GM18861 (cell line): Measurements from ENCODE around the gene ANKRD31.
"Not testable (repeated sequence)": the region's sequence is repeated elsewhere in the genome, so short reads cannot be mapped to it uniquely, and the experiment has no call there.

ENCODE experiments used
- ATAC-seq: cut with Tn5 transposase; IDR thresholded peaks from one replicate; pipeline ENCODE4 v1.9.1; 2021; ENCODE audit not compliant: unreplicated experiment

ANKRD31 gene

DNA sequence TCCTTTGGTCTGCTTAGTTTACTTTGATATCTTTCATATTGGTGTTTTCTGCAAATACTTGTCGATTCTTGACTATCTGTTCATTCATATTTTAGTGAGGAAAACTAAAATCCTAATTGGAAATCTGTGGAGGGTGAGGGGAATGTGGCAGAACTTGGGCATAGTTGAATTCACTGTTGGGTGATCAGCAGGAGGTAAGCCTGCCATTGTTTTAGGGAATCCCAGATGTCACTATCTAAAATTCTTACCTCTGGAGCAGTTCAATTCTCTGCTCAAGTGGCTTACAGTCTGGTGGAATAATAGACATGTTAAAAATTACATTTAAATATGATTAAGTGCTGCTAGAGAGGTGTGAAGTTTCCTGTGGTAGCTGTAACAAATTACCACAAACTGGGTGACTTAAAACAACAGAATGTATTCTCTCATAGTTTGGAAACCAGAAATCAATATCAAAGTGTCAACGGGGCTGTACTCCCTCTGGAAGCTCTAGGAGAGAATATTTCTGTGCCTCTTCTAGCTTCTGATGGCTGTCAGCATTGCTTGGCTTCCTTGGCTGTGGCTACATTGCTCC, 94.0 kb downstream of the ANKRD31 start:
- no peak for ATAC-seq

DNA sequence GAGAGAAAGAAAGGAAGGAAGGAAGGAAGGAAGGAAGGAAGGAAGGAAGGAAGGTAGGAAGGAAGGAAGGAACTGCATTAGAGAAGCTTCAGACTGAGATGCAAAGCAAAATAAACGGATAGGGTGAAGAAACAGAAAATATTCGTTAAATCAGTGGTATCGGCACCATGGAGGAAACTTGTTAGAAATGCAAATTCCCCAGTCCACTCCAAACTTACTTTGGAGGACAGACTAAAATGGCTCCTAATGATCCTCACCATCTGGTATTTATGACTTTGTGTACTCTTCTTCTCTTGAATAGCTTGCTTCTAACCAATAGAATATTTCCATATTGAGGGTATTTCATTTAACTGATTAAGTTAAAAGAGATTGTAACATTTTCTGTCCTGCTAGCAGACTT, 96.4 kb downstream of the ANKRD31 start:
- no peak for ATAC-seq

DNA sequence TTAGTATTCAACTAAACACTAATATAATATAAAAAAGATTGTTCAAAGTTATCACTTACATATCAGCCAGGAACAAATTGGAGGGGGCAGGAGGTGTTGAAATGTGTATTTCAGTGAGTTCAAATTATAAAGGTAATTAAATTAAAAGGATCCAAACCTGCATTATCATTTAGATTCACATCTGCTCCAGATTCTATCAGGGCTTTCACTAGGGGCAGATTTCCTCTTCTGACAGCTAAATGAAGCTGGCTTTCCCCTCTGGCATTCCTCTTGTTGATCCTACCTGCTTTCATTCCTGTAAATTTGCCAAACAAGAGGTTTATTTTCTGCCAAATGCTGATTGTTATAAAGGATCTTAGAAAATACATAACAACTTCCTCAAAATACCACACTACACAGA, 98.0 kb downstream of the ANKRD31 start:
- no peak for ATAC-seq

DNA sequence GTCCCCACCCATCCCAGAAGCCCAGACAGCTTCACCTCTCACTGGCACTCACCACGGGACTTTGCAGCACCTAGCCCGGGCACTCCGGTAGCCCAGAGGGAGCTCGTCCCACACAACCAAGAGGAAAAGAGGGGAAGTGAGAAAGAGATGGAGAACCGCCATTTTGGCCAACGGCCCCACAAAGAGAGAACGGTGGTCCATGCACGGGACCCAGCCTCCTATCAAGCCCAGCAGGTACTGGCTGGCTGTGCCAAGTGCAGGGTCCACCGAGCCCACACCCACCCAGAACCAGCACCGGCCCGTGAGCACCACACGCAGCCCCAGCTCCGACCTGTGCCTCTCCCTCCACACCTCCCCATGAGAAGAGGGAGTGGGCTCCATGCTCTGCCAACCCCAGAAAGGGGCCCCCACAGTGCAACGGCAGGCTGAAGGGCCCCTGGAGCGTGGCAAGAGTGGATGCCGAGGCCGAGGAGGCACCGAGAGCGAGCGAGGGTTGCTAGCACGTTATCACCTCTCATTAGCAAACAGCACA, 105.8 kb downstream of the ANKRD31 start:
- ATAC-seq: no peak

DNA sequence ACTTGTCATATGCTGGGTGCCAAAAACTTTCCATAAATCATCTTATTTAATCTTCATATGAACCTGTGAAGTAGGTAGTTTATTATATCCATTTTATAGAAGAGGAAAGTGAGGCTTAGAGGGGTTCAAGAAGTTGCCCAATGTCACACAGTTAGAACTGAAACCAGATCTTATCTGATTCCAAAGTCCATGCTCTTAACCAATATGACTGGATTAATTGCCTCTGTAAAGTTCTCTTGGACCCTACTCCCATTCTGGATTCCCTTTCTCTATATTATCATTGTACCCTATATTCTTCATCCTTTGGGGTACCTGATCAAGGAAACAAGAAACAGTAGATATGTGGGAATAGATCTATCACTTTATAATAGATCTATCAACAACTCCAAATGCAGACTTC, 119.8 kb downstream of the ANKRD31 start:
- ATAC-seq: no peak

DNA sequence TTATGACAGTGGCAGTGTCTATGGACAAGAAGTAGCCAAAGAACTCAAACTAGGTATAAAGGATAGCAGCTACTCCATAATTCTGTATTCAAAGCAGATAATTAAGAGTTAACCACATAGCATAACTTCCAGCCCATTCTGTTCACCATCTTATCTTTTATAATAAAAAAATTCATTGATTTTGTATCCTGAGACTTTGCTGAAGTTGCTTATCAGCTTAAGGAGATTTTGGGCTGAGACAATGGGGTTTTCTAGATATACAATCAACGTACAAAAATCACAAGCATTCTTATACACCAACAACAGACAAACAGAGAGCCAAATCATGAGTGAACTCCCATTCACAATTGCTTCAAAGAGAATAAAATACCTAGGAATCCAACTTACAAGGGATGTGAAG, 122.4 kb downstream of the ANKRD31 start:
- ATAC-seq: not testable (repeated sequence)

DNA sequence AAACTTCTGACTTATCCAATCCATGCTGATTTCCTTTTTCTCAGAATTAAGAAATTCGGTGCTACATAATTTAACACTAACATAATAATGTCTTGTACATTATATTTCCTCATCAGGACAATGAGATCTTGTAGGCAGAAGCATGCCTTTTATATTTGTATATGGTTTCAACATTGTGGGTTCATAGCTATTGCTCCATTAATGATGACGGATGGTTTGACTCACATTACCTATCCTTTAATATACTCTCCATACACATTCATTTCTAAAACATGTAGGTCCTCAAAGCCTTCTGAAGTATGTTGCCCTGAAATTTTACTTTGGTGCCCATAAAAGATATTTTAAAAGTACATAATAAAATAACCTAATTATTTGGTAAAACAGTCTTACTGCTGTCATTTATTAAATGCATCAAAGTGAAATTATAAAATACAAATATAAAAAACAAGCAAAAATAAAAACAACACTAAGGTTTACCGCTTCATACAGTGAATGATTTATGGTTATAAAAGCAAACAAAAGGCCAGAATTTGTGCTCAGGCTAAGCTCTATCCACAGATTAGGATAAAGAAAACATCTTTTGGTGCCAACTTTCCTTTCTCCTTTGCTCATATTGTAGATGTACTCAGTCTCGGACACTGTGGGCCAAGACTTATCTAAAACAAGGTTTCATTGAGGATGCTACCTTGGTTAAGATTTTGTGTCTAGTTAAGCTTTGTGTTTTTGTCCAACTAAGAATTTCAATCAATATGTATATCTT, 123.1 kb downstream of the ANKRD31 start:
- no peak for ATAC-seq

DNA sequence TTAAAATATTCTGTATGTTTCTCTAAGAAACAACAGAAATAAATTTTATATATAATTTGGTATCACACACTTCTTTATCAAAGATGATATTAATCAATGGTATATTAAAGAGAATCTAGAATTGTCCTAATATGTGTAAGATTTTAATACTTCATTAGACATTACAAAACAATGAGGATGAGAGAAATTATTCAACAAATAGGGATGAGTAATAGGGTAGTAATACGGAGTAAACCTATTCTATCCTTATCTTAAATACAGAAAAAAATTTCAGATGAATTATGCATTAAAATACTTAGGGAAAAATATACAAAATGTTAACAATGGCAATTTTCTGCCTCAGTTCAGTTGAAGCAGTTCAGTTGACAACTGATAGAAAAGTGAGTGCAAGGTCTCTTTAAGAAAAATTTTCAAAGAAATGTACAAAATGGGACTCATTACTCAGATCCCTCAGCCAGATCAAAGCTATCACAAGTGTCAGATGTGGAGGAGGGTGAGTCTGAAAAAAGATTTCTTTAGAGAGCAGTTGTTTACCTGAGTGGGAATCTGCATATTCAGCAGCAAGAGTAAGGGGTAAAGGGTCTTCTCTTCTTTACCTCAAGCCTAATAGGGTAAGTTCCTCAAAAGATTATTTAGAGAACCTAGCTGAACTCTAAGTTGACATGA, 127.6 kb downstream of the ANKRD31 start:
- ATAC-seq: no peak

DNA sequence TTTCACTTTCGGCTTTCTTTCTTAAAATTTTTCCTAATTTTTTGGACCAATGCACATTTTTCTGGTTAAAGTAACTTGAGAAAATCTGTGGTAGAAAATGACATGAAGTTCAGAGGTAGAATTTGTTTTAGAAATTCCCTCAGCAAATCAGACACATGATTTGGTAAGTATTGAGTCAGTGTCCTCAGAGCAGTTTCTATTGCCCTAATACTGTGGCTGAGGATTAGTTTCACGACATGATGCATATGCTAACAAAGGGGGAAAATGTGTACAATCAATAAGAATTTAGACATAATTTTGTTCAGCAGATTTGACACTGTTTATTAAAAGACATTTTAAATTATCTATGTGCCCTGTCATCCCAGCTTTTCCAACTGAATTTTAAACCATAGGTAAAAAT, 128.2 kb downstream of the ANKRD31 start:
- ATAC-seq: no peak

DNA sequence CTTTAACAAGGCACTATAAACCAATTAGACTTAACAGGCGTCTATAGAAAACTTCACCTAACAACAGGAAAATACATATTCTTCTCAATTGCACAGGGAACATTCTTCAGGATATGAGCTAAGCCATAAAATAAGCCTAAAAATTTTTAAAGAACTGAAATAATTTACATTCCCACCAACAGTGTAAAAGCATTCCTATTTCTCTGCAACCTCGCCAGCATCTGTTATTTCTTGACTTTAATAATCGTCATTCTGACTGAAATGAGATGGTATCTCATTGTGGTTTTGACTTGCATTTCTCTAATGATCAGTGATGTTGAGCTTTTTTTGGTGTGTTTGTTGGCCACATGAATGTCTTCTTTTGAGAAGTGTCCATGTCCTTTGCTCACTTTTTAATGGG, 140.7 kb downstream of the ANKRD31 start:
- not testable (repeated sequence) for ATAC-seq

DNA sequence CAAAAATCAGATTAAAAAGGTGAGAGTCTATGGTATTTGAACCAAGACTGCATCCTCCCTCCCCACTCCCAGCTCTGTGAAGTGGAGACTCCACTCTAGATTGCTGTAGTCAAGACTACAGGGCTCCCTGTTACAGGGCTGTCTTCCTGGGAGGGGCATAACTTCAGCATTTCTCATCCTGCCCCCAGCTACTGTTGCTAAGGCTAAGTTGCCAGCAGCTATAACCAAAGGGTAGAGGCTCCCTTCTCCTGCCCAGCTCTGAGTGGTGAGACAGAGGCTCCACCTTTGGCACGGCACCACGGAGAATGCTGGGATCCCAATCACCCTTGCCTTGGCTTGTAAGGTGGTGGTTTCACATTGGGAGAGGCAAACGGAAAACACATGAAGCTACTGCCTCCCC, 145.1 kb downstream of the ANKRD31 start:
- no peak for ATAC-seq

DNA sequence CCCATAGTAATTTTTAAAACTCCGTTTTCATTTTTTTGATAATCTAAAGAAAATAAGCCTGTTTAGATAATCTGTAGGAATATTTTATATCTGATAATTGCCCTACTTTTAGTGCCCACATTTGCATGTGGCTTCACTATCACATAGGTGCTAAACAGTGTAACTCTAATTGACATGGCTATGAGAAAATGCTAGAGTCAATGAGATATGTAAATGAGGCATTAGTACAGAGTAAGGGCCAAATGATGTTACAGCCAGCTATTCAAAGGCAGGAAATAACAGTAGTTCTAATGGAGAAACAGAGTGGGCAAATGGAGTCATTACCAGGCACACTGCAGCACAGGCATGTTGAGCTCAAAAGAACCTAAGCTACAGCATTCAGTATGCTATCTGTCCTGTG, 147.0 kb downstream of the ANKRD31 start:
- no peak for ATAC-seq

DNA sequence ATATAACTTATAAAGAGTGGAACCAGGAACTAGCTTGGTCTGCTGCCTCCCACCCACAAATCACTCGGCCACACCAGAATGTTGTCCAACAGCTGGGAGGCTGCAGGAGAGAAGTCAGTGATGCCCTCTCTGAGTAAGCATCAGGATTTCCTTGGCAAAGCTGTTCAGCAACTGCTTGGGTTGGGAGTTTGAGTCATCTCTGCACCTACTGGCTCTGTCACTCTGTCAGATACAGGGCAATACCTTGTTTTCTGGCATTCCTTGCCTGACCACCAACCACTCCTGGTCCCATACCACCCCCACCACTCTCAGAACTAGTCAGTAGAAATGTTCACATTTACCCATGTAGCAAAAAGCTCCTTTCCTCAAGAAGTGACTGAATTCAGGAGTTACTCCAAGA, 147.5 kb downstream of the ANKRD31 start:
- no peak for ATAC-seq

DNA sequence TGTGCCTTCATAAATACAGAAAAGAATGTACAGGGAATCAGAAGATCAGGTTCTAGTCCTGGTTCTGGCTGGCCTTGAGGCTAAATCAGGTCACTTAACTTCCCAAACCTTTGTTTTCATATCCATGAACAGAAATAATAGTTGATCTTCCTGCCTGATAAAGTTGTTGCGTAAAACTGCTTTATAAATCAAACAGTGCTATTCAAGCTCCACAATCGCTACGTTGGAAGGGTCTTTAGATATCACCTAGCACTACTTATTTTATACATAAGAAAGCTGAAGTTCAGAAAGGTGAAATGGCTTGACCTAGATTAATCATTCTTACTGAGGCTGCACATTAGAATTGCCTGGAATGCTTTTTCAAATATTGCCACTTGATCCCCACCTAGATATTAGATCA, 148.0 kb downstream of the ANKRD31 start:
- no peak for ATAC-seq

DNA sequence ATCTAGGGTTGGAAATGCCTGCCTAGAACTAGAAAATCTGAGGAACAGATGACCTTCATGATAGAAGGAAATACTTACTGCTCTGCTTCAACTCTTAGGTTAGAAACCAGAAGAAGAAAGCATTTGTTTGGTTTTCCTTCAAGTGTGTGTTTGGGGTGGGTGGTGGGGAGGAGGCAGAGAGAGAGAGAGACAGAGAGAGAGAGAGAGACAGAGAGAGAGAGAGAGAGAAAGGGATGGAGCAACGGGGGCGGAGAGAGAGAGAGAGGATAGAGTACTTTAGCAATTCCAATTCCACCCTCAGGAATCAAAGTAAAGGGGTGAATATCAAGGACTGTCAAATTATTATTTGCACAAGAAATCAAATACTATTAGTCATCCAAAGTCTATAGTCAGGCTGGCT, 155.2 kb downstream of the ANKRD31 start:
- no peak for ATAC-seq

DNA sequence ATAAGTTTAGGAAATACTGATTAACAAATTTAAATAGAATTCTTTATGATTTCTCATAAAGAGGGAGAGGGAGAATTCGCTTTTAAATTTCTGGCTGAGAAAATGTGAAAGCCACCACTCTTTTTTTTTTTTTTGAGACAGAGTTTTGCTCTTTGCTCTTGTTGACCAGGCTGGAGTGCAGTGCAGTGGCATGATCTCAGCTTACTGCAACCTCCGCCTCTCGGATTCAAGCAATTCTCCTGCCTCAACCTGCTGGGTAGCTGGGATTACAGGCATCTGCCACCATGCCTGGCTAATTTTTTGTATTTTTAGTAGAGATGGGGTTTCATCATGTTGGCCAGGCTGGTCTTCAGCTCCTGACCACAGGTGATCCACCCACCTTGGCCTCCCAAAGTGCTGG, 157.3 kb downstream of the ANKRD31 start:
- not testable (repeated sequence) for ATAC-seq

DNA sequence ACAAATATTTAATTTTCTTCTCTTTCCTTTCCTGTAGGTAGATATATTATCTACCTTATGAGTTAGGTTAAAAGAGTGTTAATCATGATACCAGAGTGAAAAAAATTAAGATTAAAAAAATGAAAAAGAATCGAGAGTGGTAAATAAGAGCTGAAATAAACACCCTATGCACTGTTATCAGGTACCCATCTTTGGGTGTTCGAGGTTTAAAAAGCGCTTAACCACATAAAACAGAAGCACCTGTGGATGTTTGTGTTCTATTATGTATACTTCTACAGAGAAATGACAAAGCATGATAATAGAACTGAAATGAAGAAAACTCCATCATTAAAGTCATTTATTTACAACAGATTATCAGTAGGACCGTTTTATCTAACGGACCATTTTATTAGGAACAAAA, 158.7 kb downstream of the ANKRD31 start:
- ATAC-seq: no peak

DNA sequence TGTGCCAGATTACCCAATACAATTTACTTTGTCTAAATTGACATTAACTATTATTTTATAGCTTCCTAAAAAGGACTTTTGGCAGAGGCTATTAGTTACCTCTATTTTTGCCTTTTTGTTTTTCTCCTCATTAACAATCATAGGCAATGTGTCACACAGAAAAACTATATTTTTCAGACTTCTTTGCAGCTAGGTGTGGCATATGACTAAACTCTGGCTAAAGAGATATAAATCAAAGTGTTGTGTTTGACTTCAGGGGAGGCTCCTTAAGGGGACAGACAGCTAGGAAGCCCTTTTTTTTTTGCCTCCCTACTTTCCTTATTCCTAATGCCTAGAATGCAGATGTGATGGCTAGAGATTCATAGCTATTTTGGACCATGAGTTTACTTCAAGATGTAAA, 164.6 kb downstream of the ANKRD31 start:
- ATAC-seq: no peak

DNA sequence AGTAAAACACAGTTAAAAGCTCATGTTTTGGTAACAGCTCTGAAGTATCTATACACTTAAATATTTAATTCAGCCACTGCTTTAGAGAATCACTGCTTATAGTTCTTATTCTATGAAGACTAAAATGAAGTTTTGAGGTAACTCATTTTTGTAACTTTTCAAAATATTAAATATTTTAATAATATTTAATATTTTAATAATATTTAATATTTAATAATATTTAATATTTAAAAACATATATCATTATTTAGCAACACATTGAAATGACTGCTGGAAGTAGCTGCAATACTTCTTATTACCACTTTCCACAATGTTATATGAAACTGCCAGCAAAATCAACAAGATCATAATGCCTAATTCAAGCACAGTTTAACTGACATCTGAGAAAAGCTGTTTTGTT, 165.6 kb downstream of the ANKRD31 start:
- ATAC-seq: no peak

DNA sequence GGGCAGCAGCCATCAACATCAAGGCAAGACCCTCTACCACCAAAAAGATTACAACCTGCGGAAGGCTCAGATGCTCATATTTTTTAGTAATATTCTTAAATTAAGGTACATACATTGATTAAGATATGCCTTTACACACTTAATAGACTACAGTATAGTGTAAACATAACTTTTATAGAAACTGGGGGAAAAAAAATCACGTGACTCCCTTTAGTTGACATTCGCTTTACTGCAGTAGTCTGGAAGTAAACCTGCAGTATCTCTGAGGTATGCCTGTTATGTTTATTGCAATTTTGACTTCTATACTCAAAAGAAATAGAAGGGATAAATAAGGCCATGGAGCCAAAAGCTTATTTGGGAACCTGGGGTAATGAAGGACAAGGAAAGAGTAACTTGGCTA, 169.2 kb downstream of the ANKRD31 start:
- no peak for ATAC-seq

DNA sequence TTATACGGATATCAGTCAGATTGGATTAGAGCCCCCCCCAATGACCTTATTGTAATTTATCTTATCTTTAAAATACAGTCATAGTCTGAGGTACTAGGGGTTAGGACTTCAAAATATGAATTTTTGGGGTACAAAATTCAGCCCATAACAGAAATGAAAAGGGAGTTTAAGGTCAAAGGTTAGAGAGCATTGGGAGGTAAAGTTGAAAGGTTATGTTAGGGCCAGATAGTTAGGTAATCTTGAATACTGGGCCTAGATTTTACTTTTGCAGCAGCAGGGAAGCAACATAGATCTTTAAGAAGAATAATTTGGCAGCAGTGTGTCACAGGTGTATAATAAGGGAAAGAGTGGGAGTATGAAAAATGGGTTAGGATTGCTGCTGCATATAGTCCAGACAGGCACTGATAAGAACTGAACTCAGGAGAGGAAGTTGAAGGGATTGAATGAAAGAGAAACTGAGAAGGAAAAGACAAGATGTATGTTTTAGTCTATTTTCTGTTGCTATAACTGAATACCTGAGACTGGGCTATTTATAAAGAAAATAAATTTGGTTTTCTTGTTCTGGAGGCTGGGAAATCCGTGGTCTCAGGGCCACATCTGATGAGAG, 173.7 kb downstream of the ANKRD31 start:
- ATAC-seq: no peak
